Measurements from ENCODE around the gene SMARCC1. TPM values are rescaled to one million over a fixed set of nuclear protein-coding genes. Genes with fewer than 3 reads are reported as not detected.
A peak's percentile ranks its signal among the peaks of the same experiment; 100 is the strongest.

SMARCC1 gene
- total RNA-seq, 1 donor = 44.5 TPM

DNA sequence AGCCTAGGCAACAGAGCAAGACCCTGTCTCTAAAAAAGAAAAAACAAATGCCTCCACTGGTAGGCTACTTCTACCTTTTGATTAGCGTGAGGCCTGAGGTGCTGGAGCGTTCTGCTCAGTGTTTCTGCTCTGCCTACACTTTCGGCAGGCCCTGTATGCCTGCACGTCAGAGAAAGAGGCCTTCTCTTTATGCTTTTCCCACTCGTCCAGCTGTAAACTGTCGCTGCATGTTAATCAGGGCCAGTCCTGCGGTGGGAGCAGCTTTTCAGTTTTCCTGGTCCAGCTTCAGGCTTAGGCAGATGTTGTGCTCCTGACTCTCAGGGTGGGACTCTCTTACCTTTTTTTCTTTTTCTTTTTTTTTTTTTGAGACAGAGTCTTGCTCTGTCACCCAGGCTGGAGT lies 228.3 kb downstream of the SMARCC1 start:
- H3K4me3 ChIP-seq (ENCODE audit: low read depth, low read length) = no peak overlapping the region
- TF ChIP-seq, protein P1, sequence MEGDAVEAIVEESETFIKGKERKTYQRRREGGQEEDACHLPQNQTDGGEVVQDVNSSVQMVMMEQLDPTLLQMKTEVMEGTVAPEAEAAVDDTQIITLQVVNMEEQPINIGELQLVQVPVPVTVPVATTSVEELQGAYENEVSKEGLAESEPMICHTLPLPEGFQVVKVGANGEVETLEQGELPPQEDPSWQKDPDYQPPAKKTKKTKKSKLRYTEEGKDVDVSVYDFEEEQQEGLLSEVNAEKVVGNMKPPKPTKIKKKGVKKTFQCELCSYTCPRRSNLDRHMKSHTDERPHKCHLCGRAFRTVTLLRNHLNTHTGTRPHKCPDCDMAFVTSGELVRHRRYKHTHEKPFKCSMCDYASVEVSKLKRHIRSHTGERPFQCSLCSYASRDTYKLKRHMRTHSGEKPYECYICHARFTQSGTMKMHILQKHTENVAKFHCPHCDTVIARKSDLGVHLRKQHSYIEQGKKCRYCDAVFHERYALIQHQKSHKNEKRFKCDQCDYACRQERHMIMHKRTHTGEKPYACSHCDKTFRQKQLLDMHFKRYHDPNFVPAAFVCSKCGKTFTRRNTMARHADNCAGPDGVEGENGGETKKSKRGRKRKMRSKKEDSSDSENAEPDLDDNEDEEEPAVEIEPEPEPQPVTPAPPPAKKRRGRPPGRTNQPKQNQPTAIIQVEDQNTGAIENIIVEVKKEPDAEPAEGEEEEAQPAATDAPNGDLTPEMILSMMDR (IDR thresholded peaks at IDR 0.05; ENCODE audit: insufficient read depth, low read length) = no peak
- no peak for DNase-seq (ENCODE audit: low read depth)

DNA sequence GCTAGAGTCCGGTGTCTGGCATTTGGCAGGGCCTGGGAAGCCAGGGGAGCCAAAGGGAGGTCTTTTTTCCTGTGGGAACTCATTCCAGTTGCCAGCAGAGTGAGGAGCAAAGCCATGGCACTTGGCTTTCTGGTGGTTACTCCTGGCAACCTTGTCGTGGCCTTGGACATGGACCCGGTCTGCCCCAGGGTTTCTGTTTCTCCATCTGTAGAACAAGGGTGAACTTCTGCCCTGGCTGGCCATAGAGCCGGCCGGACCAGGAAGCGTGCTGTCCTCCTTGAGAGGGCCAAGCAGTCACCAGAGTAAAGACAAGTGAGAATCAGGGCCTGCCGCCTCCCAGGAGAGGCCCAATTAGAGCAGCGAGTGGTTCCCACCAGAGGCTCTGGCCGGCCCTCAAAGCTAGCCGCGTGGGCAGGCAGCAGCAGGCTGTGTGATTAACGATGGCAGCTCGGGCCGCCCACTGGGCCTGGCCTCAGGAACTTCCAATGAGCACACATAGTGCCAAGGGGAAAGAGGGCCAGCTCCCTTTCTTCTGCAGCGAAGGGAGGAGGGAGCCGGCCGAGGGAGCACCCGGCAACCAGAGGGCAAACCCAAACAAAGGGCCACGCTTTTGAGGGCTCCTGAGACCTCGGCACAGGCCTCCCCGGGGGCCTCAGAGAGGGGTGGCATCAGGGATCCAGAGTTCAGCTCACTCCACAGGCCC lies 239.1 kb downstream of the SMARCC1 start:
- DNase-seq (ENCODE audit: low read depth) = peak; percentile 51

DNA sequence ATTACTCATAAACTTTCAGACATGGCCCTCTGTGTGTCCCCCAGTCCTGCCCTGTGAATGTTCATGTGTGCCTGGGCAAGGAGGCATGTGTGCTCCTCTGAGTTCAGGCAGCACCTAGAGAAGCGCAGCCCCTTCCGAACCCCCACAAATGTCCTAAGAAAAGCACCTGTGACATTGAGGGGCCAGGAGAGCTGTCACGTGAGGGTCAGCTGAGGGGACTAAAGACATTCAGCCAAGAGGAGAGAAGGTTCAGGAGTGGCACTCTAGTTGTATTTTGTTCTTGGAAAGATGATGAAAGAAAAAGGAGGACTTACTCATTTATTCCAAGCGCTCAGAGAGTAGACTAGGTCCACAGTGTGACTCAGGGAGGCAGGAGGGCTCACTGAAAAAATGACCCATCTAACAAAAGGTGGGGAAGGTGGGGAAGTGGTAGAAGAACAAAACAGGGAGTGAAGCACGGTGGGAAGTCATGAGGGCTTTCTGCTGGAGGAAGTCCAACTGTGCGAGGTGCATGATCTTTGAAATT lies 240.0 kb downstream of the SMARCC1 start:
- H3K4me3 ChIP-seq (ENCODE audit: low read depth, low read length) = no peak overlapping the region
- no peak for DNase-seq (ENCODE audit: low read depth)
- TF ChIP-seq, protein P1 (IDR thresholded peaks at IDR 0.05; ENCODE audit: insufficient read depth, low read length) = no peak

More for the DNA sequence above, 239.1 kb downstream of the SMARCC1 start:
- H3K4me3 ChIP-seq (ENCODE audit: low read depth, low read length) = no peak overlapping the region
- TF ChIP-seq, protein P1 (IDR thresholded peaks at IDR 0.05; ENCODE audit: insufficient read depth, low read length) = no peak

DNA sequence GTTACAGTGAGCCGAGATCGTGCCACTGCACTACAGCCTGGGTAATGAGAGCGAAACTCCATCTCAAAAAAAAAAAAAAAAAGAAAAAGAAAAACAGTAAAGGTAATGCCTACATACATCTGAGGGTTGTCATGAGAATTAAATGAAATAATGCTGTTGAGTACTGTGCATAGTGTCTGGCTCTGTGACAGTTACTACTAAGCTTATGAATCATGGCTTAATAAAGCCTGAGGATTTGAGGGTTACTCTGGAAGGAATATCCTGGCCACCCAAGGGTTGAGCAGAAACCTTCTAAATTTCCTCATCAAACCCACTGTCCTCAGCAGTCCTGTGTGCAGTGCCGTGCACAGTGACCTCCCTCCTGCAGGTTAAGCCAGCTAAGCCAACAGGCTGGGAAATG lies 241.4 kb downstream of the SMARCC1 start:
- TF ChIP-seq, protein P1 (IDR thresholded peaks at IDR 0.05; ENCODE audit: insufficient read depth, low read length) = no peak
- DNase-seq (ENCODE audit: low read depth) = no peak
- H3K4me3 ChIP-seq (ENCODE audit: low read depth, low read length) = no peak overlapping the region

DNA sequence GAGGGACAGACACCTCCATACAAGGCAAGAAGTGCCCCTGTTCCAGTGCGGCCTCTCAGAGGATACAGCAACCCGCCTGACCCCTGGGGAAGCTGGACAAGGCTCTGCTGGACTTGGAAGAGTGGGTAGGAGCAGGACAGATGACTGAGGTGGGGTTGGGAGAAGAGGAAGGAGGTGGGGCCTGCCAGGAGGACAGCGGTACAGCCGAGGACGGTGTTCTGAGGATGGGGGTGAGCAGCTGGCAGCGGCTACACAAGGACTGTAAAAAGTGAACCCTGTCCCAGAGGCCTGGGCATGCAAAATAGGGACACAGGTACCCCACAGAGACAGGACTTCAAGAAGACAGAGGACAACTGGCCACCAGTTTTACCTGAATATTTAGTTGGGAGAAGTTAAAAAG lies 244.7 kb downstream of the SMARCC1 start:
- H3K4me3 ChIP-seq (ENCODE audit: low read depth, low read length) = no peak overlapping the region
- no peak for DNase-seq (ENCODE audit: low read depth)

DNA sequence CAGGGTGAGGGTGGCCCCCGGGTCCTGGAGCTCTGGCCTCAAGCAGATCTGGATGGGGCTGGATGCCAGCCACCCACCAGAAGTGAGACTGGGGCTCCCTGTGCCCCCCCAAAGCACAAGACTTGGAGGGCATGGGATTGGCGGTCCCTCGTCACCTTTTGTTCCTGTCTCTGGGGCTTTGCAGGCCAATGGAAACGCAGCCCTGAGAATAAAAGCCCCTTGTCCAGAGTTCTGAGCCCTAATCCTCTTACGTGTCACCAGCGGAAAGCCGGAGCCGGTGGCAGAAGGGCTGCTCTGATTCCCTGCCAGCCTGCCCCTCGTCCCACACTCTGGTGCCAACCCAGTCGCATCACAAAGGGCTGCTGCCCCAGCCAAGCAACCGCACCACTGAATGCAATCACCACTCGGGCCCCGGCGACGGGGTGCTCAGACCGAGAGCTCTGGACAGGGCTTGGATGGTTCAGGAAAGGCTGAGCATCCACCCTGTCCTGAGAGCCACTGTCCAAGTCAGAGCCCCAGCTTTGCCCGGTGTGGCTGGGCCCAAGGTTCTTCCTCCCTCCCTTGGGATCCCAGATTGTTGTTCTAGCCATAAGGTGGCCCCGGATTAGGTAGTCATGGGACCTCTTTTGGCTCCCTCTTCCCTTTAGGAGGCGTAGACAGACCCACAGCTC lies 245.3 kb downstream of the SMARCC1 start:
- TF ChIP-seq, protein P1 (IDR thresholded peaks at IDR 0.05; ENCODE audit: insufficient read depth, low read length) = no peak
- DNase-seq (ENCODE audit: low read depth) = no peak
- no peak overlapping the region for H3K4me3 ChIP-seq (ENCODE audit: low read depth, low read length)

More for the DNA sequence above, 244.7 kb downstream of the SMARCC1 start:
- TF ChIP-seq, protein P1 (IDR thresholded peaks at IDR 0.05; ENCODE audit: insufficient read depth, low read length) = no peak

Small RNA genes lying within 50 kb of the gene (small RNA-seq; reads per million reads assigned to genes)
- gene RF02271 (not detected), gene RN7SL870P (not detected)

Other genes starting within 250 kb of the SMARCC1 start
- gene CSPG5, start 203.0 kb downstream of the SMARCC1 start, total RNA-seq (ENCODE audit: low replicate concordance) = 0.09 TPM in 1 of 2 replicates, not detected in the other
- gene DHX30, start 21.2 kb upstream of the SMARCC1 start, total RNA-seq (ENCODE audit: low replicate concordance) = 39.2 and 51.5 TPM in 2 replicates
- gene MAP4, start 234.5 kb upstream of the SMARCC1 start, total RNA-seq (ENCODE audit: low replicate concordance) = 80.1 and 157 TPM in 2 replicates

Measured in fibroblast of the aortic adventitia (primary cell).